Panc1 (cell line): ENCODE measurements around the gene AGRP. TPM values are rescaled to one million over a fixed set of nuclear protein-coding genes. Genes with fewer than 3 reads are reported as not detected.

Source experiments
- ATAC-seq: fragments of 200-7000 bp; cut with Tn5 transposase; 2 replicates; pipeline ENCODE4 v1.9.1; 2020; ENCODE audit warnings: mild to moderate bottlenecking, moderate library complexity
- BruUV-seq: library from RNA; stranded (reverse); fragments of 400-500 nt; replicated peaks from 2 replicates; lab custom pipeline; 2021; lab: Mats Ljungman, UMichigan
- CTCF ChIA-PET: fragments of 300-600 bp; sonication (Branson Sonifier 250); formaldehyde crosslinking; loops from one replicate; lab custom pipeline; 2022; ENCODE audit warnings: antibody characterized with exemption; lab: Charles Lee
- POLR2A ChIA-PET: fragments of 300-600 bp; sonication (Branson Sonifier 250); formaldehyde crosslinking; loops from one replicate; lab custom pipeline; 2022; ENCODE audit warnings: antibody characterized with exemption; lab: Charles Lee
- DNase-seq: peaks from one replicate; pipeline ENCODE4 v3.0.0-alpha.2; 2010; ENCODE audit warnings: low read depth, low spot score
- H3K27ac ChIP-seq: 2 replicates; pipeline ENCODE4 v1.5.1; 2011; ENCODE audit warnings: mild to moderate bottlenecking, low read length, inconsistent platforms
- H3K27me3 ChIP-seq: fragments of 200-500 bp; sonication (Bioruptor generic); 2 replicates; pipeline ENCODE4 v1.6.0; 2014; ENCODE audit warnings: low read length, inconsistent platforms; ENCODE audit not compliant: control insufficient read depth, insufficient read depth
- H3K36me3 ChIP-seq: fragments of 200-500 bp; sonication (Bioruptor generic); 2 replicates; pipeline ENCODE4 v1.5.1; 2014; ENCODE audit warnings: inconsistent platforms, mild to moderate bottlenecking, low read length, moderate library complexity; ENCODE audit not compliant: control insufficient read depth, insufficient read depth
- H3K4me1 ChIP-seq: 2 replicates; pipeline ENCODE4 v1.5.1; 2011; ENCODE audit warnings: inconsistent platforms, mild to moderate bottlenecking, low read length, moderate library complexity; ENCODE audit not compliant: control insufficient read depth, insufficient read depth
- H3K4me3 ChIP-seq, 2 experiments: 2 replicates each; pipeline ENCODE4 v1.5.1; 2011 to 2012; ENCODE audit warnings: low read depth in 2 of 2, low read length in 2 of 2, mild to moderate bottlenecking in 2 of 2, inconsistent platforms in 1 of 2, moderate library complexity in 1 of 2
- H3K9me3 ChIP-seq: fragments of 200-500 bp; sonication (Bioruptor generic); 2 replicates; pipeline ENCODE4 v1.5.1; 2014; ENCODE audit warnings: low read depth, mild to moderate bottlenecking, inconsistent platforms, low read length, moderate library complexity; ENCODE audit not compliant: control insufficient read depth, insufficient read depth
- CTCF ChIP-seq: fragments of 450-650 bp; IDR thresholded peaks from 2 replicates; pipeline ENCODE4 v1.5.1; 2017; ENCODE audit warnings: mild to moderate bottlenecking
- POLR2AphosphoS5 ChIP-seq: IDR thresholded peaks from 2 replicates; pipeline ENCODE4 v1.6.1; 2012; ENCODE audit warnings: mild to moderate bottlenecking, low read depth, low read length, moderate library complexity
- REST ChIP-seq, 2 experiments: IDR thresholded peaks; 2 replicates each; pipeline ENCODE4 v1.6.1; 2011 to 2012; ENCODE audit warnings: low read depth in 2 of 2, control low read depth in 1 of 2, low read length in 1 of 2, mild to moderate bottlenecking in 1 of 2, moderate library complexity in 1 of 2; ENCODE audit not compliant: insufficient read depth in 1 of 2
- SIN3A ChIP-seq: IDR thresholded peaks from 2 replicates; pipeline ENCODE4 v1.6.1; 2012; ENCODE audit warnings: low read depth, mild to moderate bottlenecking, low read length, moderate library complexity, borderline replicate concordance; ENCODE audit not compliant: insufficient read depth
- TCF7L2 ChIP-seq: IDR thresholded peaks from 2 replicates; pipeline ENCODE4 v1.6.1; 2011; ENCODE audit warnings: mild to moderate bottlenecking, low read depth, low read length, inconsistent platforms
- in situ Hi-C: cut with HindIII; loops from 2 replicates; pipeline ENCODE4 v1.10.0; 2016; ENCODE audit warnings: low sequenced_read_pairs, low pct_unique_long_range_greater_than_20kb
- intact Hi-C: fragments of 100-400 bp; cut with micrococcal nuclease; formaldehyde crosslinking; loops from one replicate; pipeline ENCODE4 v1.10.0; 2022; ENCODE audit not compliant: unreplicated experiment
- total RNA-seq: library from RNA; stranded (reverse); gene quantifications from one replicate; pipeline ENCODE4 v1.2.1, GENCODE V29; 2021; ENCODE audit not compliant: unreplicated experiment

The AGRP gene
- total RNA-seq, 1 experiment from 2014 or later = not detected

- Histone ChIP-seq H3K4me1 (no peaks in the 10 kb centered on the region), H3K27me3 (no peaks in the 10 kb centered on the region), H3K9me3 (no peaks in the 10 kb centered on the region), H3K27ac (no peak overlapping the region), H3K4me3 (no peak overlapping the region), H3K36me3 (no peaks in the 10 kb centered on the region)
- CTCF ChIA-PET = interaction anchor here (0.6 kb wide), 1 partner anchor 18 kb away, joined by 3 read pairs; no protein-coding TSS in a partner anchor
- intact Hi-C loops = no loop called here
- BruUV-seq = no TSS peak
- POLR2A ChIA-PET = no interaction called here
- TF ChIP-seq REST (IDR thresholded peaks at IDR 0.05; ENCODE audit: insufficient read depth in 1 of 2, low read depth in 2 of 2, low read length in 1 of 2) (no peak), CTCF (no peak), POLR2AphosphoS5 (no peak), TCF7L2 (no peak), SIN3A (no peak)
- ATAC-seq (no peak), DNase-seq (no peak)
- in situ Hi-C loops = no loop called here
Measured at GRCh38 chr16:67506468-67506867, 23.1 kb upstream of the AGRP start.

GRCh38 chr16:67504031-67505021, 21.0 kb upstream of the AGRP start:
- Histone ChIP-seq H3K36me3 (no peaks in the 10 kb centered on the region), H3K27me3 (no peaks in the 10 kb centered on the region), H3K27ac (no peak overlapping the region), H3K9me3 (no peaks in the 10 kb centered on the region), H3K4me1 (no peaks in the 10 kb centered on the region), H3K4me3 (no peak overlapping the region)
- ATAC-seq (no peak; the same call in 1 of the 2 replicates), DNase-seq (no peak)
- TF ChIP-seq POLR2AphosphoS5 (no peak), TCF7L2 (no peak), CTCF (no peak), SIN3A (no peak), REST (IDR thresholded peaks at IDR 0.05; ENCODE audit: insufficient read depth in 1 of 2, low read depth in 2 of 2, low read length in 1 of 2) (no peak)
- in situ Hi-C loops (no loop called here), intact Hi-C loops (no loop called here)
- POLR2A ChIA-PET = no interaction called here
- CTCF ChIA-PET = no interaction called here
- no TSS peak for BruUV-seq
